Choroid plexus epithelial cell (primary cell): ENCODE data around the gene PVR.
A peak's percentile ranks its signal among the peaks of the same experiment; 100 is the strongest.

ENCODE experiments used
- DNase-seq: peaks from one replicate; pipeline ENCODE4 v3.0.0-alpha.2; 2010; ENCODE audit warnings: low read depth
- H3K4me3 ChIP-seq: 2 replicates; pipeline ENCODE4 v1.5.1; 2011; ENCODE audit warnings: low read depth, mild to moderate bottlenecking, control low read depth, low read length, moderate library complexity
- CTCF ChIP-seq: conservative IDR thresholded peaks from 2 replicates; pipeline ENCODE4 v1.5.1; 2011; ENCODE audit warnings: low read depth, mild to moderate bottlenecking, control low read depth, inconsistent platforms, low read length, moderate library complexity

Gene PVR

GRCh38 chr19:44672226-44672625 is 28.5 kb downstream of the PVR start:
- no peak for TF ChIP-seq CTCF
- no peak overlapping the region for H3K4me3 ChIP-seq

GRCh38 chr19:44673510-44673909 is 29.8 kb downstream of the PVR start:
- TF ChIP-seq CTCF: no peak
- no peak overlapping the region for H3K4me3 ChIP-seq
- DNase-seq: no peak

More at GRCh38 chr19:44672226-44672625, 28.5 kb downstream of the PVR start:
- no peak for DNase-seq

DNA sequence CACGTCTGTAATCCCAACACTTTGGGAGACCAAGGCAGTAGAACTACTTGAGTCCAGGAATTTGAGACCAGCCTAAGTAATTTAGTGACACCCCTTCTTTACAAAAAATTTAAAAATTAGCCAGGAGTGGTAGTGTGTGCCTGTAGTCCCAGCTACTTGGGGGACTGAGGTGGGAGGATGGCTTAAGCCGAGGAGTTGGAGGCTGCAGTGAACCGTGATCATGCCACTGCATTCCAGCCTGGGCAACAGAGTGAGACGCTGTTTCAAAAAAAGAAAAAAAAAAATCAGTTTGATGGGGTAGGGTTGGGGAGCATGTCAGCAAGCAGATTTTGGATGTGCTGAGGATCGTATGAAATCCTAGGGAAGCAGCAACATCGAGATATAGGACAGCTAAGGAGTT is 31.8 kb downstream of the PVR start:
- no peak for DNase-seq
- TF ChIP-seq CTCF: no peak
- no peak overlapping the region for H3K4me3 ChIP-seq

DNA sequence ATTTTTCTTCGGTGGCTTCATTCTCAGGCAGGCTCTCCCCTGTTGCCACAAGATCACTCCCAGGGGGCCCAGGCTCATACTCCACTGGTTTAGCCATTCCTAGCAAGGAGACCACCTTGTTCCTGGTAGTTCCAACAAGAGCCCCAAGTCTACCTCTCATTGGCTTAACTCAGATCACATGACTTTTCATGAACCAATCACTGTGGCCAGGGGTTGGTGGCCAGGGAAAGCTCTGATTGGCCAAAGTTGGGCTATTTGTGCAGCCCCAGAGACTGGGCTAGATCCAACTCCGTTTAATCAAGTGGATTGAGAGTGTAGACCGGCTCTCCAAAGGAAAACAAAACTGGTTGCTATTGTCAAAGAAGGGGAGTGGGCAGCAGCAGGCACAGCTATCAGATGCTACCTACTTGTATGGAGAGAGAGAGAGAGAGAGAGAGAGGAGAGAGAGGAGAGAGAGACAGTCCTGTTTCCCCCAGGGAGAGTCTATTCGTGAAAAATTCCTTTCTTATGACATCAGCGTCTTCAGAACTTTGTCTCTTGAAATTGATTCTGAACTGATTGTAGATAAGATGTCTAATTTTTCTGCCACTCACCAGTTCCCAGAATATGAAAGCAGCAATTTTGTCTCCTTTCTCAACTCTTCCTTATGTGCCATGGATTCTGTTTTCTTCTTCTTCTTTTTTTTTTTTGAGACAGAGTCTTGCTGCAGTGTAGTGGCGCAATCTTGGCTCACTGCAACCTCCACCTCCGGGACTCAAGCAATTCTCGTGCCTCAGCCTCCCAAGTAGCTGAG is 33.5 kb downstream of the PVR start:
- DNase-seq: peak; percentile 81

DNA sequence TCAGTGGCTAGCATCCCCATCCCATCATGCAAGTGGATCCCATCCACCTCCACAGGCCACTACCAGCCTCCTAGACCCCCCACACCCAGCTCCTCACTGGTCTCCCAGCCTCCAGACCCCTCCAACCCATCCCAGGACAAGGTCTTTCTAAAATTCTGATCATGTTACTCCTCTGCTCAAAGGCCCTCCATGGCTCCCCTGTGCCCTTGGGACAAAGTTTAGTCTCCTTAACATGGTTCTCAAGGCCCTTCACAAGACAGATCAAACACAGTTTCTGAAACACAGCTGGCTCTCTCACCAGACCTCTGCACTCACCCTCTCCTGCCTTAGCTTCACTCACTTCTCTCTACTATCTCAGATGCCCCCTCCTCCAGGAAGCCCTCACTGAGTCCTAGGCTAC is 36.8 kb downstream of the PVR start:
- no peak overlapping the region for H3K4me3 ChIP-seq
- no peak for TF ChIP-seq CTCF
- no peak for DNase-seq

More for the DNA sequence above, 33.5 kb downstream of the PVR start:
- H3K4me3 ChIP-seq: peak overlapping the region; percentile 27
- no peak for TF ChIP-seq CTCF

- no peak for DNase-seq
- no peak for TF ChIP-seq CTCF
- H3K4me3 ChIP-seq: no peak overlapping the region
These were observed 38.5 kb downstream of the PVR start for GRCh38 chr19:44681992-44682790.
